ENCODE results near the gene GBX2.
"Not testable (repeated sequence)": the region's sequence is repeated elsewhere in the genome, so short reads cannot be mapped to it uniquely, and the experiment has no call there.

GBX2 gene

GRCh38 chr2:236155406-236155805, 12.8 kb downstream of the GBX2 start:
- ATAC-seq: no peak

- ATAC-seq: no peak
Observed at GRCh38 chr2:236146436-236146835, 21.8 kb downstream of the GBX2 start.

GRCh38 chr2:236143811-236144210, 24.4 kb downstream of the GBX2 start:
- no peak for ATAC-seq

- not testable (repeated sequence) for ATAC-seq
Observed at GRCh38 chr2:236141616-236142015, 26.6 kb downstream of the GBX2 start.

GRCh38 chr2:236137066-236137465, 31.1 kb downstream of the GBX2 start:
- no peak for ATAC-seq

- no peak for ATAC-seq
Observed at GRCh38 chr2:236136538-236136937, 31.6 kb downstream of the GBX2 start.

GRCh38 chr2:236133410-236134012, 34.7 kb downstream of the GBX2 start:
- no peak for ATAC-seq

- no peak for ATAC-seq
Observed at GRCh38 chr2:236131073-236131692, 37.0 kb downstream of the GBX2 start.

GRCh38 chr2:236130349-236130998, 37.7 kb downstream of the GBX2 start:
- no peak for ATAC-seq

- no peak for ATAC-seq
Observed at GRCh38 chr2:236129935-236130334, 38.3 kb downstream of the GBX2 start.

- ATAC-seq: no peak
Observed at GRCh38 chr2:236128321-236128720, 39.9 kb downstream of the GBX2 start.

- no peak for ATAC-seq
Observed at GRCh38 chr2:236127010-236127409, 41.2 kb downstream of the GBX2 start.

GRCh38 chr2:236125541-236125940, 42.6 kb downstream of the GBX2 start:
- no peak for ATAC-seq

- no peak for ATAC-seq
Observed at GRCh38 chr2:236124182-236124893, 43.8 kb downstream of the GBX2 start.

- no peak for ATAC-seq
Observed at GRCh38 chr2:236123716-236124115, 44.5 kb downstream of the GBX2 start.

- no peak for ATAC-seq
Observed at GRCh38 chr2:236122236-236122635, 46.0 kb downstream of the GBX2 start.

GRCh38 chr2:236121546-236121945, 46.6 kb downstream of the GBX2 start:
- ATAC-seq: no peak

- ATAC-seq: no peak
Observed at GRCh38 chr2:236120829-236121228, 47.4 kb downstream of the GBX2 start.

GRCh38 chr2:236120141-236120601, 48.0 kb downstream of the GBX2 start:
- ATAC-seq: no peak

- no peak for ATAC-seq
Observed at GRCh38 chr2:236119476-236119875, 48.7 kb downstream of the GBX2 start.

- ATAC-seq: no peak
Observed at GRCh38 chr2:236119003-236119402, 49.2 kb downstream of the GBX2 start.

- no peak for ATAC-seq
Observed at GRCh38 chr2:236117861-236118269, 50.3 kb downstream of the GBX2 start.

GRCh38 chr2:236117401-236117800, 50.8 kb downstream of the GBX2 start:
- no peak for ATAC-seq

All from activated CD4-positive, CD25-positive, alpha-beta regulatory T cell treated with anti-CD3 and anti-CD28 coated beads, Interleukin-2, amount 50 U/mL, for 24 hours (primary cell).